ENCODE results near the gene WNT5A.

WNT5A gene

DNA sequence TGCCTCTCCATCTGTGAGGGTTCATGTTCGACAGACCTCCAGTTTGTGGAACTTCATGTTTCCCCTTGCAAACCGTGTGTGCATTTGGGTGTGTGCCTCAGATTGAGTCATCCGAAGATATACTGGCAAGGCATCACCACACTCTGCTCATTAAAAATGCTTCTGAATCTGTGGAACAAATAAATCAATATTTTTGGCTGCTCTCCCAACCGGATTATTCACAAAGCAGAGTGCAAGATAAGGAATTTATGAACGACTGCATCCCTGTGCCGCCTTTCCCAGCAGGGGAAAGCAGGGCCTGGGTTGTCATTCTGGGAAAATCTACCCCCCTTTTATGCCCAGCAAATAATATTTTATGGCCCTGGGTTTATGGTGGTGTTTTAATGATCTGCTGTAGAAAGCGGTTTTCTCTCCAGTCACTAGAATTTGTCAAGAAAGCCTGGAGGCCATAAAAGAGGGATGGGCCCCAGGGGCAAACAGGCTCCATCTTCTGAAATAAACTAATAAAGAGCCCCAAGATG lies 4.2 kb upstream of the WNT5A start:
- Mint-ChIP-seq H3K27me3 (peaks cover 39% of the 10 kb centered on the region), H3K9me3 (no peaks in the 10 kb centered on the region), H3K4me1 (ENCODE audit: low read depth) (peaks cover 5% of the 10 kb centered on the region), H3K4me3 (no peak overlapping the region), H3K27ac (no peak overlapping the region), H3K36me3 (ENCODE audit: low read depth) (no peaks in the 10 kb centered on the region)

DNA sequence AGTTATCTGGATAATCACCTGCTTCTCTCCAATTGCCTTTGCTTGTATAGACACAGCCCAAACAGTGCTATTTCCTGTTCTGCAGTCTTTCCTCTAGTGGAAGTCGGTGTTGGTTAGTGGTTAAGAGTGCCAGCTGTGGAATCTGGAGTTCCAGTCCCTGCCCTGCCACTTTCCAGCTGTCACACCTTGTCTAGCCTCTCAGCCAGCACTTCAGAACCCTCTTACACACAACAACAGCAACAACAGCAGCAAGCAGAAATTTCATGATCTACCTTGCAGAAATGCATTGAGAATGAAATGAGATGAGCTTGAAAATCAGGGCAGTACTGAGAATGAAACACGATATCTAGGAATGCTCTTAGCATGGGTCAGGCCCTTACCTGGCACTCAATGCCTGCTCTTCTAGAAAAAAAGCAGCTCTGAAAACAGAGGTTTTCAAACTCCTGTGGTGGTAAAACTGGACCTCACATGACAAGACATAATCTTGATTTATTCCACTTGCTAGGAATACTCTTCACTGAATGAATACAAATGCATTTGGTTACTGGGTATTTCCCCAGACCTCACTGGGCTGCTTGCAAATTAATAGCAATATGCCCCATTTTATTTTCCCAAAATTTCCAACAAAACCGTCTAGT lies 3.3 kb upstream of the WNT5A start:
- peaks cover 11% of the 10 kb centered on the region for H3K4me1 Mint-ChIP-seq (ENCODE audit: low read depth)
- no peaks in the 10 kb centered on the region for H3K36me3 Mint-ChIP-seq (ENCODE audit: low read depth)
- no peaks in the 10 kb centered on the region for H3K9me3 Mint-ChIP-seq
- H3K27me3 Mint-ChIP-seq, result peaks cover 47% of the 10 kb centered on the region
- H3K4me3 Mint-ChIP-seq, result no peak overlapping the region
- H3K27ac Mint-ChIP-seq, result no peak overlapping the region

DNA sequence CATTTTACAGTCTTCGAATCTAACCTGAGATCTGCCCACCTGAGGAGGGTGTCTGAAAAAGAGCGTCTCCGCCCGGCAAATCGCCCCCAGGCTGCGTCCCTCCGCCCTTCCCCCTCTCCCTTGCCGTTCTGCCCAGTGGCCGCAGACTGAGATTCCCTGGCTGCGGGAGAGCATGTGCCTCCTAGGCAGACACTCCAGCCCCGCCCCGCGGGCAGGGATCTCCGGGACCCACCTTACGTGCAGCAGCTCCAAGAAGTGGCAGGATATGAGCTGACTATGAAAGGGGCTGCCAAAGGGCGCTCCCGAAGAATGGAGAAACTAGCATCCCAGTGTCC lies 2.7 kb upstream of the WNT5A start:
- H3K9me3 Mint-ChIP-seq, result no peaks in the 10 kb centered on the region
- H3K27me3 Mint-ChIP-seq, result peaks cover 52% of the 10 kb centered on the region
- no peak overlapping the region for H3K4me3 Mint-ChIP-seq

DNA sequence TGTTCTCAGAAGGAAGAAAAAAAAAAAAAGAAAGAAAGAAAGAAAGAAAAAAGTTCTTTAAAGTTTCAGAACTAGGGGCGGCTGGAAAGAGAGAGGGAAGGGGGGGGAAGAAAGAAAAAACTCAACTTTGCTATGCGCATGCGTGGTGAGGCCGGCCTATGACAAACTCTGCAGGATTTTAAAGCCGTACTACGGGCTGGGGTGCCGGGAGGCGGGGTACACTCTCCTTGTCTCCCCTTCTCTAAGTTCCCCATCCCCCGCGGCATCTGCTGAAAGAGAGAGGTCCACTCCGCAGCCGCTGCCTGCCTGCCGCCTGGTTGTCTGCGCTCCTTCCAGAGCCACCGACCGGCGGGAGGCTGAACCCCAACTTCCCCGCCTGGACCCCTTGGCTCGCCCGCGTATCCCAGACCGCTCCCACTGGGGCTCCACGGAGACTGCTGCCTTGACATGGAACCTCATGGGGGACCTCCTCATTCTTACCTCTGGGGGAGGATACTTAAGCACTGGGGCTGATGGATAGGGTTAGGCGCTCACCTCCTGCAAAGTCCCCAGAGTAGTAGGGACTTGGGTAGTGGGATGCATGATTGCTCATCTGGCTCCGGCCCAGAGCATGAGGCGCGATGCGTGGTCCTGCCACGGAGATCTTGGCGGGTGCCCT lies 1.4 kb upstream of the WNT5A start:
- peaks cover 13% of the 10 kb centered on the region for H3K4me1 Mint-ChIP-seq (ENCODE audit: low read depth)
- H3K4me3 Mint-ChIP-seq, result peak overlapping the region; percentile 26
- no peaks in the 10 kb centered on the region for H3K36me3 Mint-ChIP-seq (ENCODE audit: low read depth)
- H3K9me3 Mint-ChIP-seq, result no peaks in the 10 kb centered on the region
- peaks cover 65% of the 10 kb centered on the region for H3K27me3 Mint-ChIP-seq
- no peak overlapping the region for H3K27ac Mint-ChIP-seq

More for the DNA sequence above, 2.7 kb upstream of the WNT5A start:
- H3K4me1 Mint-ChIP-seq (ENCODE audit: low read depth), result peaks cover 13% of the 10 kb centered on the region
- H3K36me3 Mint-ChIP-seq (ENCODE audit: low read depth), result no peaks in the 10 kb centered on the region
- no peak overlapping the region for H3K27ac Mint-ChIP-seq

DNA sequence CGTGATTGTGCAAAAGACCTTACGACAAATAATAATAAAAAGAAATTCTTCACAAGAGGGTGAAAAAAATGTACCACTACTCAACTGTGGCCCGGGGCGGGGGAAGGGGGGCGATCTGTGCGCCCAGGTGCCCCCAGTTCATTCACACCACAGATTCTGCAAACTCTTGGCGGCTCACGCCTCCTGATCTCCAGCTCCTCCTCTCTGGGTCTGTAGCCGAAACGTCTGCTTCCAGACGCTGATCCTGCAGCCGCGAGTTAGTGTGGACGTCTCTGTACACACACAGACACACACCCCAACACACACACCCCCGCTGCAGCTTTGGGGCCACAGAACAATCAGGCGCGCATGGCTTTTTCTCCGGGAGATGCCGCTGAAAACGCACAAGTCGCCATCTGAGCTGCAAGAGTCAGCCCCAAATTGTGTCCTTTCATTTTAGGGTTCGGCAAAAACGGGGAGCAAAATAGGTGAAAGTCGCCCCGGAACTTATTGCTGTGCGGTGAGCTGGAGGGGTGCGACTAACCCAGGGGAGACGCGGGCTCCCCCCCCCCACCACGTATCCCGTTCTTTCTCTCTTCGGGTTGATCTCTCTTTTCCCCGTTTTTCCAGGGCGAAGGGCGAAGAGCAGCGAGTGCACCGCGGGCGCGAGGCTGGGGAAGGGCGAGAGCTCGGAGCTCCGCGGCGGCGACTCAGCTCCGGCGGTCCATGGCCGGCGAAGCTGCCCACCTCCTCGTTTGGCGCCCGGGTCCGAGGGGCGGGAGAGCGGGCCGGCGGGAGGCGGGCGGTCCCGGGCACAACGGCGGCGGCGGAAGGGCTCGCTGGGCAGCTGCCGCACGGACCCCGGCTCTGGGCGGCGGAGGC lies 505 bp upstream of the WNT5A start:
- Mint-ChIP-seq H3K27ac (no peak overlapping the region), H3K9me3 (no peaks in the 10 kb centered on the region), H3K36me3 (ENCODE audit: low read depth) (no peaks in the 10 kb centered on the region), H3K4me3 (peak overlapping the region; percentile 72), H3K27me3 (peaks cover 74% of the 10 kb centered on the region), H3K4me1 (ENCODE audit: low read depth) (peaks cover 13% of the 10 kb centered on the region)

DNA sequence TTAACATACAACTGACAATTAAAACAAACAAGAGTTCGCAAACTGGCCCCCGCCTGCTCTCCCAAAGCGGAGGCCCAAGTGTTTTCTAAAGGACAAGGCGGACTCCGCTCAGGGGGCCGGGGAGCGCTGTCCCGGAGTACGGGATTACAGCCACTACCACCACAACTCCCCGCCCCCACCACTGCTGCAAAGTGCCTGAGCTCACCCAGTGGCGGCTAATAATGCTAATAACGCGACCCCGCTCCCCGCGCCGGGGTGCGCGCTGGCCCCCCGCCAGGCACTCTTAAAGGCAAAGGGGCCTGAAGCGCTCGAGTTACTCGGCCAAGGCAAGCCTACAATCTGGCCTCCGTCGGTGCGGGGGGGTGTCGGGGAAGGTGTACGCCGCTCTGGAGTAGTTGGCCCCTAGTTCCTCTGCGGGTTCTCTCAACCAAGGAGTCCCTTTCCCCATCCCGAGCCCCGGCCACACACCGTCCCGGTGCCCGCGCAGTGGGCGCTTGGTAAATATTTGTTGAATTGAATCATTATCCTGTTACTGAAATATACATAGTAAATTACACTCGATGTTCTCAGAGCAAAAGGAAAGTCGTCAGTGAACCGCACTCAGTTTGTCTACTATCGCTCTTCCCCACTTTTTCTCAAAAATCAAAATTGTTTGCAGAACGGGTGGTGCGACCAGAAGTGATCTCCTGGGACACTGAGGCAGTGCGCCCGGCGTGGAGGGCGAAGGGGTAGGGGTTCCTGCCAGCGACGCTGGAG lies 827 bp downstream of the WNT5A start:
- Mint-ChIP-seq H3K4me3 (peak overlapping the region; percentile 54), H3K4me1 (ENCODE audit: low read depth) (peaks cover 13% of the 10 kb centered on the region), H3K9me3 (no peaks in the 10 kb centered on the region), H3K36me3 (ENCODE audit: low read depth) (no peaks in the 10 kb centered on the region), H3K27ac (no peak overlapping the region), H3K27me3 (peaks cover 81% of the 10 kb centered on the region)

DNA sequence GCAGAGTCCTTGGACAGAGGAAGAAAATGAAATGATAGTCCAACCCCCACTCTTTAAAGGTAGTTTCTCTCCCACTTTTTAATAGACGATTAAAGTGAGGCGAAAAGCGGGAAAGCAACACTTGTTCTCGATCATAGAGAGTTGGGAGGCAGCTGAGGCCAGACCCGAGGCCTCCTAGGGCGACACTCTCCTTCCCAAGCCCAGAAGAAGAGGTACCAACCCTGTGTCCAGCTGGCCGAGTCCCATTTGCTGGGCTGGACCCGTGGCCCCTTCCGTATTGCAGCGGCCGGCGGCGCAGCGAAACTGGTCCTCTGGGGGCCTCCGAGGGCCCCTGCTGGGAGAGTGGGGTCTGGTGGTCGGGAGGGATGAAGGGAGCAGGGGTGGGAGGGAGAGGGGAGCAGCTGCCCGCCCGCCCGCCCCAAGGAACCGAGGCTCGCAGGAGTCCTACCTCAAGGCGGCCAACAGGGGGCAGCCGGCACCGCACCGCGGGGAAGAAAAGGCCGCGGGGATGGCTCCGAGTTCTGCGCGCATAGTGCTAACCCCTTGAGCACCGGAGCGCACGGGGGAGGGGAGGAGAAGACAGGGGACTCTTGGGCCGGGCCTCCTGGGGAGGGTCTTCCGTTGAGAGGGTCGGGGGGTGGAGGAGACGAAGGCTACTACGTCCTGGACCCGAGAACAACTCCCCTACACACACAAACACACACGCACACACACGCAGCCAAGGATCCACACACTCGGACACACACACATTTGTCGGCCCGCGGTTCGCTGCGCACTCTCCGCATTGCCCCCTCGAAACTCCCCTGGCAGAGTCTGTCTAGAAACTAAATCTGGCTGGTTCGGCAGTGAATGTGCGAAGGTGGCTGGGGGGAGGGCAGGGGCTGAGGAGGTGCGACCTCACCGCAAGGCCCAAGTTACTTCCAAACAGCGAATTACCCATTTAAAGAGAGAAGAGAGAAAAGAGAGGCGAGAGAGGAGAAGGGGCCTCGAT lies 2.0 kb downstream of the WNT5A start:
- Mint-ChIP-seq H3K36me3 (ENCODE audit: low read depth) (peaks cover 3% of the 10 kb centered on the region), H3K27me3 (peaks cover 83% of the 10 kb centered on the region), H3K4me3 (peak overlapping the region; percentile 2), H3K4me1 (ENCODE audit: low read depth) (peaks cover 13% of the 10 kb centered on the region), H3K27ac (no peak overlapping the region), H3K9me3 (no peaks in the 10 kb centered on the region)

DNA sequence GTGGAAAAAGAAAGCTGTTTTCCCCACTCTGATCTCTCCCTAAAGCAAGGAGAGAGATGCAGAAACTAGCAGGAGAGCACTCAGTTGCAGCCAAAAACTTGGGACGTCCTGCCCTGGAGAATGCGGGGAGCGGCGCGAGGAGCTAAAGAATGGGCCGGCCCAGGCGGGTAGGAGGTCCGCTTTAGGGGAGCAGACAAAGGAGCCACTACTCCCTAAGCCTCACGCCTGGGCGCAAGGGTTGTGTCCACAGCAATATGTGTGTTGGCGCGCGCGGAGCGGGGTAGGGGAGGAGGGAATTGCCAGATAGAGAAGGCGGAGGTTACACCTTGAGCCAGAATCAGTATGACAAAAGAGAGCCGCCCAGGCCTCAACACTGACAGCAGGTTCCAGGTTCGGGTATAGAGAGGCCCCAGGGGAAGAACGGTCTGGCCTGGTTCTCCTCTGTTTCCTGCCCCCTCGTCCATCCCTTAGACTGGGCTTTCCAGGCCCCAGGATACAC lies 2.9 kb downstream of the WNT5A start:
- Mint-ChIP-seq H3K27me3 (peaks cover 84% of the 10 kb centered on the region), H3K27ac (no peak overlapping the region), H3K36me3 (ENCODE audit: low read depth) (peaks cover 3% of the 10 kb centered on the region), H3K4me3 (no peak overlapping the region), H3K9me3 (no peaks in the 10 kb centered on the region), H3K4me1 (ENCODE audit: low read depth) (peaks cover 13% of the 10 kb centered on the region)

DNA sequence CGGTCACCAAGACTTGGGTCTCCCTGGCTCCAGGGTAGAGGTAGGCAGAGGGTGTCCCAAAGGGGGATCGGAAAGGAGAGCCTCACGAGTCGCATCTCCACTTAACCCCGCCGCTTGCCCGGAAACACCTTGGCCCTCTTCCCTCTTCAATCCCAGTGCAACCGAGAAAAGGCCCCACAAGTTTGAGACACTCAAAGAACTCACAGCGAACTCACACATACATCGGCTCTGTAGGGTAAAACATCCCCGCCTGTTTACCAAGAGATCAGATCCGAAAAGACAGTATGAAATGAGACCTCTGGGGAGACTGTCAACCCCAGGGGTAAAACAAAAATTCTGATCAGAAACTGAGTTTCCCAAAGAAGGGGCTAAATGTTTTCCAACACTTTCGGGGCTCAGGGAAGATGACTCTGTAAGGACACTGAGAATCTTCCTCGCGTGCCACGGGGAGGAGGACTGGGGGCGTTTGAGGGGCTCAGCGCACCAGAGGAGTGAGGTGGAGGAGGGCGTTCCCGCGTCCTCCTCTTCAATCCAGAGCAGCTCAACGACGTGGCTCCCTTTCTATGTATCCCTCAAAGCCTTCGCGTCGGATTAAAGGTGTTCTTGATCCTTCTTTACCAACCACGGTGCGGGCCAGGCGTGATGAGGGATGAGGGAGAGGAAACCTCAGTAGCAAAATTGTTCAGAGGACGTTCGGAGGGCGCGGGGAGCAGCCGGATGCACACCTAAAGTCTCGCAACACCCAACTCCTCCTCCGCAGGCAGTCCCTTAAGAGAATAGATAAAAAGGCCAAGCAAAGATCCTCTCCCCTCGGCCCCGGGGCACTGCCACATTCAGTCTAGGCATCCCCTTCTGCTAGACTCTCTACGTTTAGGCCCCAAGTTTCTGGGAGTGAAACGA lies 3.7 kb downstream of the WNT5A start:
- peaks cover 82% of the 10 kb centered on the region for H3K27me3 Mint-ChIP-seq
- peaks cover 3% of the 10 kb centered on the region for H3K36me3 Mint-ChIP-seq (ENCODE audit: low read depth)
- H3K4me1 Mint-ChIP-seq (ENCODE audit: low read depth), result peaks cover 13% of the 10 kb centered on the region
- no peak overlapping the region for H3K4me3 Mint-ChIP-seq
- no peak overlapping the region for H3K27ac Mint-ChIP-seq
- no peaks in the 10 kb centered on the region for H3K9me3 Mint-ChIP-seq

DNA sequence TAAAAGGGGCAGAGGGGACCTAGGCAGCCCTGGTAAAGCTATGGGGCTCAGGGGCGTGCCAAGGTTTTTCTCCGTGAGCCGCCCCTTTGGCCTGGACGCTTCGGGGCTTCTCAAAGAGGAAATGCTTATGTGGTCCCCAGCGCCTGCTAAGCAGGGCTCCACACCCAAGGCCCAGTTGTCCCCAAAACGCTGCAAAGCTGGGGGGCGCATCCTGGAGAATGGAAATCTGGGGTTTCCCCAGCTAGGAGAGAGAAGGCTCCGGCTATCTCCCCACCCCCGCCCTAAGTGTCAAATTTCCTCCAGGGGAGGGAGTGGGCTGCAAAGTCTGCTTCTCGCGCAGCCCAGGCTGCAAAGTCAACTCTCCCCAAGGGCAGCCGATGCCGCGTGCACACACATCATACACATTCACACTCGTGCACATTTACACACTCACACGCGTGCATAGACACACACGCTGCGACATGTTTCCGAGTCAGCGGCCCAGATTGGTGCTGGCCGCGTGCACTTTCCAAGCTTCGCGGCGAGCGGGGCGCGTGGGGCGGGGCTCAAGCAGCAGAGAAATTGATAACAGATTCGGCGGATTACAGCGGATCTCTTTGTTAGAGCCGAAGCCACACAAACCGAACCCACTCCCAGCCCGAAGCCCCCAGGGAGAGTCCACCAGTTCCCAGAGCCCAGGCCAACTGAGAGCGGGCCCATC lies 4.5 kb downstream of the WNT5A start:
- H3K27me3 Mint-ChIP-seq, result peaks cover 83% of the 10 kb centered on the region
- peaks cover 13% of the 10 kb centered on the region for H3K4me1 Mint-ChIP-seq (ENCODE audit: low read depth)
- H3K36me3 Mint-ChIP-seq (ENCODE audit: low read depth), result peaks cover 3% of the 10 kb centered on the region
- H3K9me3 Mint-ChIP-seq, result no peaks in the 10 kb centered on the region
- no peak overlapping the region for H3K27ac Mint-ChIP-seq
- no peak overlapping the region for H3K4me3 Mint-ChIP-seq

DNA sequence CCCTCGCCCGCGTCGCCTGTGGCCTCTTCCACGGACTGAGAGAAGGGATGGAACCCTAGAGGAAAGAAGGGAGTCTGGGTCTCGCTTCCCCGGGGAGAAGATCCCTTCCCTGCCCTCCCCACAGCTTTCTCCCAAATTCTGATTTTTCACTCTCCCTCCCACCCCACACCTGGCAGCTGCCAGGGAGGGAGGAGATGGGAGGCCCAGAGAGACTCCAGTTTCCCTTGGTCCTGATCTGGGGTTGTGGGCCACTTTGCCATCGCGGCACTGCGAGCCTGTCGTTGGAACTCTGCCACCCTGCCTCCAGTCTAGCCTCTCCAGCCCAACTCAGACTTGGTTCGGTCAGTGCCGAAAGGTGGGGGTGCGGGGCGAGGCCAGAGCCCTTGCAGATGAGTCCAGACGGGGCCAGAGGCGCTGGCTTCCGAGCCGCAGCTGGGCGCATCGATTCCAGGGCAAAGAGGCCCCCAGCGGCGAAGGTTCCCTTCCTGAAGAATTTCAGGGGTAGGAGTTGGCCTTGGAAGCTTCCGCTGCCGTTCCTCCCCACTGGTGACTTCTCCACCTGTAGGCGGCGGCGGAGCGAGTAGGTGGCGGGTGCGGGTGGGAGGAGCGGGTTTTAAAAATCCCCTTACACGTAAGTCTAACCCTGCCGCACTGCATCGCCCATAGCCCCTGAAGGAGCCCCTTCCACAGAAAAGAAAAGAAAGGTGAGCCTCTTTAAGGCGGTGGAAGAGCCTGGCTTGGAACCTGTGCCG lies 5.2 kb downstream of the WNT5A start:
- H3K4me1 Mint-ChIP-seq (ENCODE audit: low read depth), result peaks cover 13% of the 10 kb centered on the region
- H3K4me3 Mint-ChIP-seq, result no peak overlapping the region
- H3K9me3 Mint-ChIP-seq, result no peaks in the 10 kb centered on the region
- H3K27ac Mint-ChIP-seq, result no peak overlapping the region
- peaks cover 3% of the 10 kb centered on the region for H3K36me3 Mint-ChIP-seq (ENCODE audit: low read depth)
- peaks cover 83% of the 10 kb centered on the region for H3K27me3 Mint-ChIP-seq
